COR-L47 (cell line): ENCODE data around the gene METTL8.
"Not testable (repeated sequence)": the region's sequence is repeated elsewhere in the genome, so short reads cannot be mapped to it uniquely, and the experiment has no call there.

Experiments
- DNase-seq: peaks from one replicate; lab custom pipeline; 2025; lab: John Stamatoyannopoulos, UW

METTL8 gene

GRCh38 chr2:171342067-171342413, 91.8 kb downstream of the METTL8 start:
- no peak for DNase-seq

GRCh38 chr2:171341394-171342066, 92.3 kb downstream of the METTL8 start:
- no peak for DNase-seq

GRCh38 chr2:171334946-171335345, 98.8 kb downstream of the METTL8 start:
- DNase-seq: no peak

- no peak for DNase-seq
These were observed 99.6 kb downstream of the METTL8 start for GRCh38 chr2:171334171-171334570.

- DNase-seq: no peak
These were observed 103.4 kb downstream of the METTL8 start for GRCh38 chr2:171330155-171330956.

GRCh38 chr2:171327043-171327496, 106.7 kb downstream of the METTL8 start:
- no peak for DNase-seq

DNA sequence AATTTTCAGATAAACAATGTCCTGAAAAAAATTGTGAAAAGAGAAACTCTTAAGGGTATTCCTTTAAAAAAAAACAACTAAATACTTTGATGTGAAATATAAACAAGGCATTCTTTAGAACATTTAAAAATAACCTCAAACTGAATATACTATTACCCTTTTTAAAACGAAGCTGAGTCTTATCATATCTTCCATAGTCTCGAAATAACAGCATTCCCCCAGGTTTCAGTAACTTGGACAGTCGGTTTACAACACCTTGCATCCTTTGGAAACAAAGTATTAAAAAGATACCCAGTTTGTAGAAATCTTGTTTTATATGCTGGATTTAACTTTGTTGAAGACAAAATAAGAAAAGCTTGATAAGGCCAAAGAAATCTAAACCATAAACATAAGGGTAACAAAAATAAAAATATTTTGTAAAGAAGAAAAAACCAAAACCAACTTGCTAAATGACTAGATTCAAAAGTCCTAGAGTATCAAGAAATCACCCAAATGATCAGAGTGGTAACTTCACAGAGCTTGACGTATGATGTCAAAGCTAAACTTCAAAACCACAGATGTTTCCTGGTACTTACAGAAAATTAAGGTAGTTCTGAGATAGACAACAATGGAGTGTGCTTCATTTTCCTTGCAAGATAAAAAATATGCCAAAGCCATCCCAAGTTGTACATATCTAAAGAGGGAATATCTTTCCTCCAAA, 107.8 kb downstream of the METTL8 start:
- DNase-seq: no peak

- no peak for DNase-seq
These were observed 109.7 kb downstream of the METTL8 start for GRCh38 chr2:171323971-171324528.

DNA sequence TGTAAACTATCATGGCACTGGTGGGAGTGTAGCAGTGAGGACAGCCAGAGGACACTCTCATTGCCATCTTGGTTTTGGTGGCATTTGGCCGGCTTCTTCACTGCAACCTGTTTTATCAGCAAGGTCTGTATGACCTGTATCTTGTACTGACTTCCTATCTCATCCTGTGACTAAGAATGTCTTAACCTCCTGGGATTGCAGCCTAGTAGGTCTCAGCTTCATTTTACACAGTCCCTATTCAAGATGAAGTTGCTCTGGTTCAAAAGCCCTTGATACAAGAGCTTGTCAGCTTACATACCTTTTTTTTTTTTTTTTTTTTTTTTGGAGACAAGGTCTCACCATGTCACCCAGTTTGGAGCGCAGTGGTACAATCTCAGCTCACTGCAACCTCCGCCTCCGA, 110.9 kb downstream of the METTL8 start:
- no peak for DNase-seq

DNA sequence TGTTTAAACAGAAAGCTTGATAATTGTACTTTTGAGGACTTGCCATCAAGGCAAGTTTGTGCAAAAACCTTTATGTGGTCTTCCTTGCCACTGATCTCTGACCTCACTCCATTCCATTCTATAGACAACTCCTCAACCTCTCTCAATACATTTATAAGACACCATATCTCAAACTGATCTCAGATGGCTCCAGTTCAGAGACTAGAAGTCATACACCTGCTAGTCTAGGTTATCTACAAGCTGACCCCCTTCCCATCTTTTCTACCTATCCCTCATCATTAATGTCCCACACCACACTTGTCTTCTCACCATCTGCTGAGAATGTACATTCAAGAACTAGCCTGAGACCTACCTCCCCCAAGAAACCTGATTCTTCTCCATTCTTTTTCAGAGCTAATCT, 113.1 kb downstream of the METTL8 start:
- no peak for DNase-seq

DNA sequence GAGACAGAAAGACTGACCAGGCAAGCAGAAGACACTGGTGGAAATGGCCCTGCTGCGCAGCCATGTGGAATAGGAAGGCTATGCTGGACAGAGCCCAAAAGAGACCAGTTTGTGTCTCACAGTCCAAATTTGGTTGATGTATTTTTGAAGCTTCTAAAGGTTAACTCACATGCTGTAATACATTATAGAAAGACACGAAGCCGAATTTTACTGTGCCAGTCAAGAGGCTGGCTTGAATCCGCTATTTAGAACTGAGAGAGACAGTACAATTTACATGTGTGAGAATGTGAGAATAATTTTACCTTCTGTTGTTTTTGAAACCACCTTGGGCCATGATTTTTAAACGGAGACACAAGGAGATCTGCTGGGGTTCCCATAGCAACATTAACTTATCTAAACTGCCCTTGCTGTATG, 113.6 kb downstream of the METTL8 start:
- DNase-seq: no peak

GRCh38 chr2:171319164-171319810, 114.5 kb downstream of the METTL8 start:
- DNase-seq: no peak

DNA sequence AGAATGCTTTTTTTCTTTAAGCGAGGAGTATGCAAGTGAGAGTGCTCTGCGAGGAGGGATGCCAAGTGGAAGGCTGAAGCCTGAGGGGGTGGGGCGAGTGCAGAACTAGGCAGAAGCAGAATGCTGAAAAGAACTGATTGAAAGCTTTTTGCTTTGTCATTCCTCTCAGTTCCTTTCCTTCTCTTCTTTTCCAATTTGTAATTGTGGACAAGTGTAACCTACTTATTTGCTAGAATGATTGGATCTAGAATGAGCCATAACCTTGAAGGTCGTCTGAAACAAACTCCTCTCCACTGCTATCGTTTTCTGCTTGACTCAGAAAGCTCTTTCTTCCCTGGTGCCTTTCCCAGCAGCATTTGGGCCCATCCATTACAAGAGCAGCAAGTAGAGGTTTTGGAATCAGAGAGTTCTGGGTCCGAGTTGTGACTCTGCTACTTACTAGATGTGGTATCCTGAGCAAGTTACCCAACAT, 115.3 kb downstream of the METTL8 start:
- DNase-seq: no peak

GRCh38 chr2:171317492-171318125, 116.2 kb downstream of the METTL8 start:
- DNase-seq: no peak

GRCh38 chr2:171316755-171317337, 116.9 kb downstream of the METTL8 start:
- no peak for DNase-seq

GRCh38 chr2:171316220-171316619, 117.6 kb downstream of the METTL8 start:
- DNase-seq: no peak

DNA sequence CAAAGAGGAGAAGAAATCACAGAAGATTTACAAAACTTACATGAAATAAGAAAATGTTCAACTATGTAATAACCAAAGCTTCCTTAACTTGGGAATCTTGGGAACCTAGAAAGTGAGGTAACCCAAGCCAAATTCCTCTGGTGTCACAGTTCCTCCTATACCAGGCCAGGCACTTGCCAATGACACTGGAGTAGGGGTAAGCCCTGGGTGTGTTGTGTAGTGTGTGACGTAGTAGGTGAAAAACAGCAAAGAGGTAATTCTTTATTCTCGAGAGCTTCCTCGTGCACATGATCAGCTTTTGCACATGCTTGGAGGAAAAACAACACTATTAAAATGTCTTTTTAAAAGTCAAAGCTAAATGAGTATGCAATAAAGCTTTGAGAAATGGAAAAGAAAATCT, 118.0 kb downstream of the METTL8 start:
- no peak for DNase-seq

DNA sequence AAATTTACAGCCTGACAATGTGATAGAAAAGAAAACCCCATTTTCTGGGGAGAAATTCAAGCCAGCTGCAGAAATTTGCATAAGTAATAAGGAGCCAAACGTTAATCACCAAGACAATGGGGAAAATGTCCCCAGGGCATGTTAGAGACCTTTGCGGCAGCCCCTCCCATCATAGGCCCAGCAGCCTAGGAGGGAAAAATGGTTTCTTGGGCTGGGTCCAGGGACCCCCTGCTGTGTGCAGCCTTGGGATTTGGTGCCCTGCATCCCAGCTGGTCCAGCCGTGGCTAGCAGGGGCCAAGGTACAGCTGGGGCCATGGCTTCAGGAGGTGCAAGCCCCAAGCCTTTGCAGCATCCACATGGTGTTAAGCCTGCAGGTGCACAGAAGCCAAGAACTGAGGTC, 121.6 kb downstream of the METTL8 start:
- DNase-seq: not testable (repeated sequence)

DNA sequence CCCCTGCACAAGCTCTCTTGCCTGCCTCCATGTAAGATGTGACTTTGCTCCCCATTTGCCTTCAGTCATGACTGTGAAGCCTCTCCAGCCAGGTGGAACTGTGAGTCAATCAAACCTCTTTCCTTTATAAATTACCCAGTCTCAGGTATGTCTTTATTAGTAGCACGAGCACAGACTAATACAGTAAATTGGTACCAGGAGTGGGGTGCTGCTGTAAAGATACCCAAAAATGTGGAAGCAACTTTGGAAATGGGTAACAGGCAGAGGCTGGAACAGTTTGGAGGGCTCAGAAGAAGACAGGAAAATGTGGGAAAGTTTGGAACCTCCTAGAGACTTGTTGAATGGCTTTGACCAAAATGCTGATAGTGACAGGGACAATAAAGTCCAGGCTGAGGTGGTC, 122.2 kb downstream of the METTL8 start:
- not testable (repeated sequence) for DNase-seq

DNA sequence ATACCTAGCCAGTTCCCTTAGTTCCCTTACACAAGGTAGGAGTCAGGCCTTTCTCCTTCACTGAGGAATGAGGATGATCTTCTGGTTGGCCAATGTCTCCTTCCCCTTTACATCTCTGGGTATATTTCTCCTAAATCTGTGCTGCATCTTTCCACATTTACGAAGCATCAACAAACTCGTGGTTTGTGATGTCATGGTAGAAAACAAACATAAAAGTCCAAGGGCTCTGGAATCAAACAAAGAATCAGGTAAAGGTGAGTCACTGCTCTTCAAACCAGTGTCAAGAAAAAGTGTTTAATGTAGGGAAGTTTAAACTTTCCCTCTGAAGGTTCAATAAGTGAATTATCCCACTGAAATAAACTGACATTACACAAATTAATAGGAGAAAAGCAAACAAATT, 122.9 kb downstream of the METTL8 start:
- DNase-seq: no peak
